Fibroblast of lung (primary cell): ENCODE results near the gene MLF2.

Source experiments
- EZH2 ChIP-seq: IDR thresholded peaks from 2 replicates; pipeline ENCODE4 v1.5.1; 2012; ENCODE audit warnings: low read length, control low read depth, mild to moderate bottlenecking; ENCODE audit errors: missing control alignments
- TF ChIP-seq, protein P1 (sequence below), 2 donors: IDR thresholded peaks in 1 of 2; conservative IDR thresholded peaks in 1 of 2; 1 replicate in 1 of 2; 2 replicates in 1 of 2; pipeline ENCODE4 v1.5.1; 2011 to 2012; ENCODE audit warnings: low read length in 2 of 2, control low read depth in 1 of 2, inconsistent platforms in 1 of 2, low read depth in 1 of 2, mild to moderate bottlenecking in 1 of 2

DNA sequence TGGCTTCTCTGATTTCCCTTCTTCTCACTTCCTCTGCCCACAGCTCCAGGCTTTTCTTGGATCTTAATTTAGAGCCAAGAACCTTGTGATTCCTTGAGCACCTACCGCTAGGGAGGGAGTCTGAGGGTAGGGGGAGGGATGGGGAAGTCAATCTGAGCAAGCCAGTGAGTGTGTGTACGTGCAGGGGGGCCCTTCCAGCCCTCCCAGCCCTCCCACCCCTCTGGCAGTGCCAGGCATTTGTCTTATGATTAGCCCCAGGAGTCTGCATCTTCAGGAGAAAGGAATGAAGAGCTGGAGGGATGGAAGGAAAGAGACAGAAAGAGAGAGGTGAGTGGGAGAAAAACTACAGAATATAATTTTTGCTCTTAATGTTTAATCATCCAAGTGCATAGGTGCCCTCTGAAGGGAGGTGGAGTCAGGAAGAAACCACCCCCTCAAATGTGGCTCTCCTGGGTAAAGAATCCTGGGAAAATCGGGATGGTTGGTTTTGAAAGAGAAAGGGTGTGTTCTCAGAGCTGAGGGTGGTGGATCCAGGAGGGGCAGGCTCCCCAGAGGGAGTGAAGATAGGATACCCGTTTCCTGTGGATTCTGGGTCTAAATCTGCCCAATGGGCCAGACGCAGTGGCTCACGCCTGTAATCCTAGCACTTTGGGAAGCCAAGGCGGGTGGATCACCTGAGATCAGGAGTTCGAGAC is 54.4 kb downstream of the MLF2 start:
- TF ChIP-seq, protein P1, sequence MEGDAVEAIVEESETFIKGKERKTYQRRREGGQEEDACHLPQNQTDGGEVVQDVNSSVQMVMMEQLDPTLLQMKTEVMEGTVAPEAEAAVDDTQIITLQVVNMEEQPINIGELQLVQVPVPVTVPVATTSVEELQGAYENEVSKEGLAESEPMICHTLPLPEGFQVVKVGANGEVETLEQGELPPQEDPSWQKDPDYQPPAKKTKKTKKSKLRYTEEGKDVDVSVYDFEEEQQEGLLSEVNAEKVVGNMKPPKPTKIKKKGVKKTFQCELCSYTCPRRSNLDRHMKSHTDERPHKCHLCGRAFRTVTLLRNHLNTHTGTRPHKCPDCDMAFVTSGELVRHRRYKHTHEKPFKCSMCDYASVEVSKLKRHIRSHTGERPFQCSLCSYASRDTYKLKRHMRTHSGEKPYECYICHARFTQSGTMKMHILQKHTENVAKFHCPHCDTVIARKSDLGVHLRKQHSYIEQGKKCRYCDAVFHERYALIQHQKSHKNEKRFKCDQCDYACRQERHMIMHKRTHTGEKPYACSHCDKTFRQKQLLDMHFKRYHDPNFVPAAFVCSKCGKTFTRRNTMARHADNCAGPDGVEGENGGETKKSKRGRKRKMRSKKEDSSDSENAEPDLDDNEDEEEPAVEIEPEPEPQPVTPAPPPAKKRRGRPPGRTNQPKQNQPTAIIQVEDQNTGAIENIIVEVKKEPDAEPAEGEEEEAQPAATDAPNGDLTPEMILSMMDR (conservative IDR thresholded peaks at IDR 0.05 in 1 of 2, IDR thresholded peaks at IDR 0.05 in 1 of 2; ENCODE audit: low read depth in 1 of 2, low read length in 2 of 2): no peak
- TF ChIP-seq EZH2: no peak
